Measurements from ENCODE around the gene IGFBP5. TPM values are rescaled to one million over a fixed set of nuclear protein-coding genes. Genes with fewer than 3 reads are reported as not detected.

IGFBP5 gene
- total and polyA plus RNA-seq, 2 donors (not counting 3 experiments of a cell fraction or from before 2014, with no cell fraction given) = 0.06 TPM; not detected in 1

GRCh38 chr2:216657086-216657855, 38.1 kb downstream of the IGFBP5 start:
- CTCF ChIA-PET = interaction anchor here (1.1 to 4.4 kb wide), 3 partner anchors 9 to 139 kb away, joined by 5 to 24 read pairs (median 5); no protein-coding TSS in a partner anchor

More at GRCh38 chr2:216657086-216657855, 38.1 kb downstream of the IGFBP5 start:
- no peaks in the 10 kb centered on the region for H3K9me3 ChIP-seq (replicated peaks; ENCODE audit: control insufficient read depth, insufficient read depth, low read length)
- H3K79me2 ChIP-seq (ENCODE audit: control insufficient read depth, insufficient read depth, low read length) = peaks cover 3% of the 10 kb centered on the region
- no peaks in the 10 kb centered on the region for H4K20me1 ChIP-seq (replicated peaks; ENCODE audit: control insufficient read depth, extremely low read depth, insufficient read depth, low read length)
- no peak for FAIRE-seq
- DNase-seq (ENCODE audit: low read depth, low spot score) = no peak
- BruUV-seq (replicated peaks) = no TSS peak
- H3K27me3 ChIP-seq (ENCODE audit: control insufficient read depth in 2 of 2, insufficient read depth in 2 of 2, low read length in 2 of 2) = no peaks in the 10 kb centered on the region
- no peaks in the 10 kb centered on the region for H3K9me1 ChIP-seq (replicated peaks; ENCODE audit: control insufficient read depth, extremely low read depth, insufficient read depth, low read length)
- H3K4me1 ChIP-seq (ENCODE audit: control insufficient read depth, extremely low read depth, insufficient read depth, low read length) = peaks cover 9% of the 10 kb centered on the region
- H3K27ac ChIP-seq (ENCODE audit: insufficient read depth, low read depth, low read length) = no peak overlapping the region
- POLR2A ChIA-PET = no interaction called here
- dilution Hi-C loops (cut with MboI; ENCODE audit: extremely low pct_ligation_motif_present, low sequenced_read_pairs) = loop anchor here (10.0 kb wide), 1 partner anchor 132 kb away; no protein-coding TSS in a partner anchor
- H3K36me3 ChIP-seq (ENCODE audit: control insufficient read depth in 2 of 2, extremely low read depth in 1 of 2, insufficient read depth in 2 of 2, low read length in 2 of 2) = peaks cover 0 to 2% of the 10 kb centered on the region in 2 experiments
- H3K4me3 ChIP-seq (replicated peaks in 1 of 3; ENCODE audit: insufficient read depth in 1 of 3, low read depth in 1 of 3, low read length in 3 of 3) = no peak overlapping the region
- intact Hi-C loops (cut with micrococcal nuclease) = no loop called here
- TF ChIP-seq POLR2A (IDR thresholded peaks at IDR 0.05; ENCODE audit: low read depth, low read length) (no peak), FOS (IDR thresholded peaks at IDR 0.05; ENCODE audit: borderline replicate concordance, insufficient read depth, low read length) (no peak), EZH2 (IDR thresholded peaks at IDR 0.05; ENCODE audit: borderline replicate concordance, low read depth, low read length, severe bottlenecking) (no peak), JUN (IDR thresholded peaks at IDR 0.05; ENCODE audit: borderline replicate concordance, insufficient read depth, insufficient read length, low read depth) (no peak), POLR2AphosphoS5 (IDR thresholded peaks at IDR 0.05; ENCODE audit: insufficient read depth, low read depth, low read length) (no peak), CTCF (IDR thresholded peaks at IDR 0.05; ENCODE audit: extremely low read depth in 1 of 2, insufficient read depth in 1 of 2, low read depth in 1 of 2, low read length in 2 of 2) (no peak), MYC (IDR thresholded peaks at IDR 0.05; ENCODE audit: low read depth, low read length) (no peak), GATA2 (IDR thresholded peaks at IDR 0.05; ENCODE audit: insufficient read depth, insufficient read length, low read depth, low read length) (no peak), MAX (IDR thresholded peaks at IDR 0.05; ENCODE audit: insufficient read depth, insufficient read length) (no peak)
- no peak overlapping the region for H2AFZ ChIP-seq (ENCODE audit: low read depth, low read length)
- no peak overlapping the region for H3K4me2 ChIP-seq (ENCODE audit: insufficient read depth, low read length)
- H3K9ac ChIP-seq (replicated peaks; ENCODE audit: extremely low read depth, insufficient read depth, low read length) = no peak overlapping the region
